ENCODE results near the gene TGM5. TPM values are rescaled to one million over a fixed set of nuclear protein-coding genes. Genes with fewer than 3 reads are reported as not detected.

TGM5 gene
- polyA plus RNA-seq, 2 of the 4 experiments (the other 2 are of a cell fraction), result not detected

- WGBS (ENCODE audit: missing lambda C conversion rate), result 47% methylated on average over 2 of the region's 2 CpGs
- POLR2A ChIA-PET, result no interaction called here
- Histone ChIP-seq H3K4me3 (no peak overlapping the region), H3K4me2 (no peak overlapping the region), H3K4me1 (no peaks in the 10 kb centered on the region), H3K27ac (no peak overlapping the region), H3K9me3 (no peaks in the 10 kb centered on the region)
- TF ChIP-seq, protein P1, sequence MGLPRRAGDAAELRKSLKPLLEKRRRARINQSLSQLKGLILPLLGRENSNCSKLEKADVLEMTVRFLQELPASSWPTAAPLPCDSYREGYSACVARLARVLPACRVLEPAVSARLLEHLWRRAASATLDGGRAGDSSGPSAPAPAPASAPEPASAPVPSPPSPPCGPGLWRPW (IDR thresholded peaks at IDR 0.05), result no peak
- FAIRE-seq (no peak), ATAC-seq (no peak), DNase-seq (ENCODE audit: low read depth in 1 of 2, low spot score in 1 of 2) (no peak)
- CTCF ChIA-PET, result interaction anchor here (1.3 to 2.6 kb wide), 4 partner anchors 10 to 41 kb away, joined by 4 to 10 read pairs (median 8); no protein-coding TSS in a partner anchor
Observed at GRCh38 chr15:43266386-43266785, 342 bp downstream of the TGM5 start.

DNA sequence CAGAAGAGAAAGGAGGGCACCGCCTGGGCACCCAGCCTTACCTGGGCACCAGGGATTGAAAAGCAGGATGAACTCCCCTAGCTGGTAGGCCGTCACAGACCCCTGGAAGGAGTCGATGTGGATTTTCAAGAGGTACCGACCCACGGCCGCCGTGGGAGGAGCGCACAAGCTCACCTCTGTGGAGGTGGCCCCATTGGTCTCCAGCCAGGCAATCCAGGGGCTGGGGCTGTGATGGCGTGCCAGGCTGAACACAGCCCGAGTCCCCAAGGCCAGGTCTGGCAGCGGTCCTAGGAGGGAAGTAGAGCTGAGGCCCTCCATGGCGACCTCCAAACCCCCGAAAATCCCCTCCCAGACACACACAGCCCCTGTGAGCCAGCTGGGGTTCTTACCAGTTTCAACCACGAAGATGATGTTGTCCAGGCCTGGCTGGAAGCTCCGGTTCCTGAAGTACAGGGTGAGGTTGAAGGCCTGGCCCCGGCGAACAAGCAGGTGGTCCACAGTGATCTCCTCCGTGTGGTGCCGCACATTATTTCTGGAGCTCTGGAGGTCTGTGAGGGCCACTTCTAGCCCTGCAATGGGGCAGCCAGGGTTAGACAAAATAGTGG is 6.6 kb downstream of the TGM5 start:
- Histone ChIP-seq H3K9me3 (no peaks in the 10 kb centered on the region), H3K27ac (no peak overlapping the region), H3K4me3 (no peak overlapping the region), H3K4me2 (no peak overlapping the region), H3K4me1 (no peaks in the 10 kb centered on the region)
- POLR2A ChIA-PET, result no interaction called here
- FAIRE-seq (no peak), ATAC-seq (no peak), DNase-seq (ENCODE audit: low read depth in 1 of 2, low spot score in 1 of 2) (no peak)
- WGBS (ENCODE audit: missing lambda C conversion rate), result 90% methylated on average over 7 of the region's 19 CpGs
- no peak for TF ChIP-seq ZNF302 (CRISPR knock-in tag; IDR thresholded peaks at IDR 0.05)
- TF ChIP-seq HEYL (CRISPR knock-in tag; IDR thresholded peaks at IDR 0.05), result no peak
- TF ChIP-seq ESRRA (IDR thresholded peaks at IDR 0.05; ENCODE audit: borderline replicate concordance, low read length), result no peak
- TF ChIP-seq, protein P1 (IDR thresholded peaks at IDR 0.05), result no peak
- TF ChIP-seq RARB (CRISPR knock-in tag; IDR thresholded peaks at IDR 0.05), result no peak
- TF ChIP-seq, protein P2, sequence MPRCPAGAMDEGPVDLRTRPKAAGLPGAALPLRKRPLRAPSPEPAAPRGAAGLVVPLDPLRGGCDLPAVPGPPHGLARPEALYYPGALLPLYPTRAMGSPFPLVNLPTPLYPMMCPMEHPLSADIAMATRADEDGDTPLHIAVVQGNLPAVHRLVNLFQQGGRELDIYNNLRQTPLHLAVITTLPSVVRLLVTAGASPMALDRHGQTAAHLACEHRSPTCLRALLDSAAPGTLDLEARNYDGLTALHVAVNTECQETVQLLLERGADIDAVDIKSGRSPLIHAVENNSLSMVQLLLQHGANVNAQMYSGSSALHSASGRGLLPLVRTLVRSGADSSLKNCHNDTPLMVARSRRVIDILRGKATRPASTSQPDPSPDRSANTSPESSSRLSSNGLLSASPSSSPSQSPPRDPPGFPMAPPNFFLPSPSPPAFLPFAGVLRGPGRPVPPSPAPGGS (IDR thresholded peaks at IDR 0.05), result no peak
- TF ChIP-seq POLR2AphosphoS2 (conservative IDR thresholded peaks at IDR 0.05; ENCODE audit: low read length), result no peak
- TF ChIP-seq RAD21 (conservative IDR thresholded peaks at IDR 0.05 in 1 of 2, IDR thresholded peaks at IDR 0.05 in 1 of 2), result no peak
- TF ChIP-seq ZC3H11A (IDR thresholded peaks at IDR 0.05), result no peak
- TF ChIP-seq RFX5 (IDR thresholded peaks at IDR 0.05), result no peak
- CTCF ChIA-PET, result interaction anchor here (0.6 kb wide), 1 partner anchor 38 kb away, joined by 3 read pairs; no protein-coding TSS in a partner anchor

DNA sequence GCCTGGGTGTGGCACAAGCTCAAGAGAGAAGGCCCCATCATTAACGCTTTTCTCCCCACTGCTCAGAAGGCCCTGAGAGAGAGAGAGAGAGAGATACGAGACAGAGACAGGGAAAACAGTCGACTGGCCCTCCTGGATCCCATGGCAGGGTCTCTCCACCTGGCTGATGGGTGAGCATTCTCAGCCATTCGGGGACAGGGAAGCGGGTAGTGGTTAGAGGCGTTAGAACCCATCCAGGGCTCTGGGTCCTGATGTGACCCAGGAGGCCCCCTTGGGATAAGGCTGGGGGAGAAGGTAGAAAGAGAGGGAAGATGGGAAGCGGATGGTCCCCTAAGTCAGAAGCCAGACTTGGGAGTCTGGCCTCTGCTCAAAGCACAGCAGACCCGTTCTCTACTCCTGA is 7.9 kb downstream of the TGM5 start:
- FAIRE-seq (no peak), DNase-seq (ENCODE audit: low read depth in 1 of 2, low spot score in 1 of 2) (no peak), ATAC-seq (no peak)
- Histone ChIP-seq H3K27ac (no peak overlapping the region), H3K4me2 (no peak overlapping the region), H3K9me3 (no peaks in the 10 kb centered on the region), H3K4me1 (no peaks in the 10 kb centered on the region), H3K4me3 (no peak overlapping the region)
- ChIA-PET CTCF (interaction anchor here (0.9 kb wide), 1 partner anchor 33 kb away, joined by 6 read pairs; no protein-coding TSS in a partner anchor), POLR2A (no interaction called here)
- TF ChIP-seq ZNF302 (CRISPR knock-in tag; IDR thresholded peaks at IDR 0.05) (no peak), HOXB5 (CRISPR knock-in tag; IDR thresholded peaks at IDR 0.05) (no peak), EP300 (IDR thresholded peaks at IDR 0.05) (no peak), JUN (IDR thresholded peaks at IDR 0.05) (no peak), RAD21 (conservative IDR thresholded peaks at IDR 0.05 in 1 of 2, IDR thresholded peaks at IDR 0.05 in 1 of 2) (no peak)
- WGBS (ENCODE audit: missing lambda C conversion rate), result 62% methylated on average over 7 of the region's 8 CpGs

DNA sequence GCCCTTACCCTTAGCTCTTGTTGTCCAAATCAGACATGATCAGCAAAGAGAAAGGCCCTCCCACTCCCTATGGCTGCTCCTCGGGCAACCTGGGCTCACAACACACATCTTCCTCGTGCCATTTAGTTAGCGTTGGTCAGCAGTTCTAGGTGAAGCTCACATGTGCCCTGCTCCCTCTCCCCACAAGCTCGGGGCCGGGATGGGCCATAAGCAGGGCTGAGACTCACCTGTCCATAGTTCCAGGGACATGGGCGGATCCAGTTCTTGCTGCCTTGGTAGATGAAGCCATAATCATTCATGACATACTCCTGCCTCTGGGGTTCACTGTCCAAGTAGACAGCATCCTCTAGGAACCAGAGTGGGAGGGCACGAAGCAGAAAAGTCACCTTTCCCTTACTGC is 10.4 kb downstream of the TGM5 start:
- Histone ChIP-seq H3K27ac (no peak overlapping the region), H3K4me3 (no peak overlapping the region), H3K9me3 (no peaks in the 10 kb centered on the region), H3K4me1 (no peaks in the 10 kb centered on the region), H3K4me2 (no peak overlapping the region)
- ChIA-PET POLR2A (no interaction called here), CTCF (interaction anchor here (1.0 to 2.6 kb wide), 3 partner anchors 8 to 29 kb away, joined by 3 to 7 read pairs (median 4); partner anchors contain the start of gene TGM5)
- 0% methylated on average over 1 of the region's 7 CpGs for WGBS (ENCODE audit: missing lambda C conversion rate)
- TF ChIP-seq CTCF (IDR thresholded peaks at IDR 0.05) (no peak), KDM1A (IDR thresholded peaks at IDR 0.05; ENCODE audit: low read depth) (no peak), HOXB5 (CRISPR knock-in tag; IDR thresholded peaks at IDR 0.05) (no peak), HEYL (CRISPR knock-in tag; IDR thresholded peaks at IDR 0.05) (no peak), CHD2 (IDR thresholded peaks at IDR 0.05; ENCODE audit: low read length, partially characterized antibody) (no peak)
- no peak for DNase-seq (ENCODE audit: low read depth in 1 of 2, low spot score in 1 of 2)
- no peak for FAIRE-seq
- no peak for ATAC-seq

All from A549 (cell line).